Activated naive CD4-positive, alpha-beta T cell treated with anti-CD3 and anti-CD28 coated beads, Interleukin-2, amount 50 U/mL, for 72 hours (primary cell): Measurements from ENCODE around the gene KLF16. TPM values are rescaled to one million over a fixed set of nuclear protein-coding genes. Genes with fewer than 3 reads are reported as not detected.

Source experiments
- ATAC-seq, 2 donors: fragments of 150-1000 bp; cut with Tn5 transposase; 2 replicates each; pipeline ENCODE4 v1.10.0; 2021; ENCODE audit warnings: mild to moderate bottlenecking in 2 of 2, moderate library complexity in 2 of 2
- DNase-seq, 2 donors: peaks; one replicate each; pipeline ENCODE4 v3.0.0; 2021 to 2022; ENCODE audit warnings: low spot score in 2 of 2
- H3K27ac Mint-ChIP-seq, 2 donors: one replicate each; pipeline ENCODE4 v1.8.0; 2022; ENCODE audit warnings: mild to moderate bottlenecking in 2 of 2, mixed read lengths in 2 of 2
- H3K36me3 Mint-ChIP-seq, 2 donors: one replicate each; pipeline ENCODE4 v1.8.0; 2022; ENCODE audit warnings: mixed read lengths in 2 of 2
- H3K9me3 Mint-ChIP-seq, 2 donors: one replicate each; pipeline ENCODE4 v1.8.0; 2022; ENCODE audit warnings: mixed read lengths in 2 of 2
- total RNA-seq, 2 donors: library from RNA; stranded (reverse); gene quantifications; one replicate each; pipeline ENCODE4 v1.2.3, GENCODE V29; 2022

KLF16 gene
- total RNA-seq, 2 donors from 2014 or later, result 20.5 to 22.6 TPM

- no peak for ATAC-seq
- H3K27ac Mint-ChIP-seq, result peak overlapping the region; percentile 41 to 55
Observed at GRCh38 chr19:1854542-1855039, 8.8 kb downstream of the KLF16 start.

GRCh38 chr19:1854039-1854541 lies 9.3 kb downstream of the KLF16 start:
- H3K9me3 Mint-ChIP-seq, result no peaks in the 10 kb centered on the region
- no peak overlapping the region for H3K27ac Mint-ChIP-seq
- no peaks in the 10 kb centered on the region for H3K36me3 Mint-ChIP-seq
- DNase-seq (no peak), ATAC-seq (no peak)

More at GRCh38 chr19:1854542-1855039, 8.8 kb downstream of the KLF16 start:
- no peaks in the 10 kb centered on the region for H3K9me3 Mint-ChIP-seq
- DNase-seq, result no peak
- no peaks in the 10 kb centered on the region for H3K36me3 Mint-ChIP-seq

- ATAC-seq (peak; percentile 13 to 18), DNase-seq (peak; percentile 83 to 97)
- Mint-ChIP-seq H3K36me3 (no peaks in the 10 kb centered on the region), H3K27ac (peak overlapping the region; percentile 73 to 94), H3K9me3 (no peaks in the 10 kb centered on the region)
Observed at GRCh38 chr19:1853295-1854038, 9.9 kb downstream of the KLF16 start.

GRCh38 chr19:1852581-1853128 lies 10.7 kb downstream of the KLF16 start:
- no peak for DNase-seq
- Mint-ChIP-seq H3K36me3 (peaks cover 1 to 3% of the 10 kb centered on the region in 2 donors), H3K9me3 (no peaks in the 10 kb centered on the region), H3K27ac (peak overlapping the region in 1 of 2 donors; percentile 73)
- no peak for ATAC-seq

- H3K27ac Mint-ChIP-seq, result no peak overlapping the region
- peak in 1 of 2 donors; percentile 3 for ATAC-seq
- no peaks in the 10 kb centered on the region for H3K9me3 Mint-ChIP-seq
- peak in 1 of 2 donors; percentile 54 for DNase-seq
- H3K36me3 Mint-ChIP-seq, result peaks cover 8 to 10% of the 10 kb centered on the region in 2 donors
Observed at GRCh38 chr19:1851654-1852580, 11.5 kb downstream of the KLF16 start.

- Mint-ChIP-seq H3K27ac (peak overlapping the region; percentile 70 to 81), H3K9me3 (no peaks in the 10 kb centered on the region)
Observed at GRCh38 chr19:1850809-1851653, 12.3 kb downstream of the KLF16 start.

GRCh38 chr19:1849886-1850398 lies 13.4 kb downstream of the KLF16 start:
- Mint-ChIP-seq H3K9me3 (no peaks in the 10 kb centered on the region), H3K27ac (peak overlapping the region in 1 of 2 donors; percentile 9), H3K36me3 (peaks cover 10 to 14% of the 10 kb centered on the region in 2 donors)
- DNase-seq (no peak), ATAC-seq (no peak)

More at GRCh38 chr19:1850809-1851653, 12.3 kb downstream of the KLF16 start:
- DNase-seq, result no peak
- peaks cover 10 to 11% of the 10 kb centered on the region in 2 donors for H3K36me3 Mint-ChIP-seq
- ATAC-seq, result no peak

- peak overlapping the region; percentile 89 to 92 for H3K27ac Mint-ChIP-seq
- DNase-seq, result no peak
- peaks cover 10 to 14% of the 10 kb centered on the region in 2 donors for H3K36me3 Mint-ChIP-seq
- no peak for ATAC-seq
- no peaks in the 10 kb centered on the region for H3K9me3 Mint-ChIP-seq
Observed at GRCh38 chr19:1849132-1849474, 14.3 kb downstream of the KLF16 start.

- Mint-ChIP-seq H3K27ac (peak within 1 kb of the TSS; percentile 92 to 98), H3K36me3 (peaks cover 10 to 14% of the 10 kb centered on the region in 2 donors), H3K9me3 (no peaks in the 10 kb centered on the region)
- ATAC-seq (peak; percentile 75 to 79), DNase-seq (peak; percentile 97 to 100)
Observed at GRCh38 chr19:1848399-1849131, 14.8 kb downstream of the KLF16 start, which contains the start of gene REXO1. Gene REXO1, minus strand, starts transcription at chr19:1848483. Its CDS starts 125 bp downstream, at chr19:1848358.

- Mint-ChIP-seq H3K9me3 (no peaks in the 10 kb centered on the region), H3K36me3 (peaks cover 10 to 14% of the 10 kb centered on the region in 2 donors), H3K27ac (peak overlapping the region; percentile 92 to 98)
- no peak for DNase-seq
- peak in 1 of 2 donors; percentile 57 for ATAC-seq
Observed at GRCh38 chr19:1847684-1848398, 15.5 kb downstream of the KLF16 start.

GRCh38 chr19:1847348-1847683 lies 16.1 kb downstream of the KLF16 start:
- peaks cover 10 to 14% of the 10 kb centered on the region in 2 donors for H3K36me3 Mint-ChIP-seq
- ATAC-seq (no peak), DNase-seq (no peak)
- H3K27ac Mint-ChIP-seq, result peak overlapping the region; percentile 92 to 98
- no peaks in the 10 kb centered on the region for H3K9me3 Mint-ChIP-seq

GRCh38 chr19:1846517-1847204 lies 16.7 kb downstream of the KLF16 start:
- H3K9me3 Mint-ChIP-seq, result no peaks in the 10 kb centered on the region
- ATAC-seq (no peak), DNase-seq (no peak)
- H3K27ac Mint-ChIP-seq, result peak overlapping the region; percentile 92 to 98
- peaks cover 10 to 14% of the 10 kb centered on the region in 2 donors for H3K36me3 Mint-ChIP-seq

- H3K36me3 Mint-ChIP-seq, result peaks cover 10 to 14% of the 10 kb centered on the region in 2 donors
- DNase-seq, result no peak
- no peak for ATAC-seq
- H3K27ac Mint-ChIP-seq, result peak overlapping the region; percentile 92 to 94
- H3K9me3 Mint-ChIP-seq, result no peaks in the 10 kb centered on the region
Observed at GRCh38 chr19:1845642-1846041, 17.7 kb downstream of the KLF16 start.

GRCh38 chr19:1845125-1845515 lies 18.3 kb downstream of the KLF16 start:
- H3K36me3 Mint-ChIP-seq, result peaks cover 10 to 14% of the 10 kb centered on the region in 2 donors
- DNase-seq, result no peak
- H3K9me3 Mint-ChIP-seq, result no peaks in the 10 kb centered on the region
- no peak for ATAC-seq
- H3K27ac Mint-ChIP-seq, result peak overlapping the region in 1 of 2 donors; percentile 57
